Astrocyte (in vitro differentiated cells and primary cell): ENCODE measurements around the gene SLC25A17. TPM values are rescaled to one million over a fixed set of nuclear protein-coding genes. Genes with fewer than 3 reads are reported as not detected.

ENCODE experiments used
- DNase-seq: peaks from one replicate; pipeline ENCODE4 v3.0.0-alpha.2; 2010; ENCODE audit warnings: low read depth
- FAIRE-seq: peaks from 2 replicates; lab custom pipeline; 2011; peaks lifted over from hg19 to GRCh38; lab: Jason Lieb, UNC
- H2AFZ ChIP-seq: 2 replicates; pipeline ENCODE4 v1.6.0; 2012; ENCODE audit warnings: low read depth, low read length, inconsistent platforms
- H3K27ac ChIP-seq: 2 replicates; pipeline ENCODE4 v1.5.1; 2011; ENCODE audit warnings: low read depth, low read length, inconsistent platforms
- H3K27me3 ChIP-seq: 2 replicates; pipeline ENCODE4 v1.6.0; 2011; ENCODE audit warnings: low read length, inconsistent platforms; ENCODE audit not compliant: insufficient read depth
- H3K36me3 ChIP-seq: 2 replicates; pipeline ENCODE4 v1.5.1; 2011; ENCODE audit warnings: low read length, inconsistent platforms; ENCODE audit not compliant: insufficient read depth
- H3K4me1 ChIP-seq: 2 replicates; pipeline ENCODE4 v1.5.1; 2011; ENCODE audit warnings: low read length, inconsistent platforms; ENCODE audit not compliant: insufficient read depth
- H3K4me2 ChIP-seq: 2 replicates; pipeline ENCODE4 v1.6.0; 2012; ENCODE audit warnings: low read length, inconsistent platforms
- H3K4me3 ChIP-seq: 2 replicates; pipeline ENCODE4 v1.5.1; 2011; ENCODE audit warnings: low read depth, mild to moderate bottlenecking, low read length, inconsistent platforms; ENCODE audit not compliant: insufficient read depth
- H3K79me2 ChIP-seq: 2 replicates; pipeline ENCODE4 v1.6.0; 2012; ENCODE audit warnings: mild to moderate bottlenecking, low read length, inconsistent platforms; ENCODE audit not compliant: insufficient read depth
- H3K9ac ChIP-seq: 2 replicates; pipeline ENCODE4 v1.6.0; 2012; ENCODE audit warnings: mild to moderate bottlenecking, low read length, inconsistent platforms
- H3K9me3 ChIP-seq: 2 replicates; pipeline ENCODE4 v1.5.1; 2012; ENCODE audit warnings: low read depth, mild to moderate bottlenecking, low read length, inconsistent platforms; ENCODE audit not compliant: insufficient read depth
- H4K20me1 ChIP-seq: 2 replicates; pipeline ENCODE4 v1.6.0; 2012; ENCODE audit warnings: low read length, inconsistent platforms; ENCODE audit not compliant: insufficient read depth
- H3K27ac Mint-ChIP-seq: one replicate; pipeline ENCODE4 v1.8.0; 2021; ENCODE audit warnings: mild to moderate bottlenecking, mixed read lengths; ENCODE audit not compliant: unreplicated experiment
- H3K27me3 Mint-ChIP-seq: one replicate; pipeline ENCODE4 v1.8.0; 2021; ENCODE audit warnings: low read depth, mixed read lengths; ENCODE audit not compliant: unreplicated experiment
- H3K36me3 Mint-ChIP-seq: one replicate; pipeline ENCODE4 v1.8.0; 2021; ENCODE audit warnings: low read depth, mixed read lengths; ENCODE audit not compliant: unreplicated experiment
- H3K4me1 Mint-ChIP-seq: one replicate; pipeline ENCODE4 v1.8.0; 2021; ENCODE audit warnings: low read depth, mixed read lengths; ENCODE audit not compliant: unreplicated experiment
- H3K4me3 Mint-ChIP-seq: one replicate; pipeline ENCODE4 v1.8.0; 2021; ENCODE audit warnings: mild to moderate bottlenecking, moderate library complexity, mixed read lengths; ENCODE audit not compliant: unreplicated experiment
- H3K9me3 Mint-ChIP-seq: one replicate; pipeline ENCODE4 v1.8.0; 2021; ENCODE audit warnings: mild to moderate bottlenecking, mixed read lengths; ENCODE audit not compliant: unreplicated experiment
- EZH2 ChIP-seq: IDR thresholded peaks from 2 replicates; pipeline ENCODE4 v1.6.1; 2012; ENCODE audit warnings: mild to moderate bottlenecking, low read length, inconsistent platforms; ENCODE audit not compliant: insufficient read depth
- total RNA-seq: library from RNA; stranded (reverse); gene quantifications from 2 replicates; pipeline ENCODE4 v1.2.1, GENCODE V29; 2021
- TF ChIP-seq, protein P1 (sequence below): IDR thresholded peaks from 2 replicates; pipeline ENCODE4 v1.5.1; 2011; ENCODE audit warnings: low read depth, mild to moderate bottlenecking, inconsistent platforms, low read length, moderate library complexity; ENCODE audit not compliant: insufficient read depth

Gene SLC25A17
- total RNA-seq, 1 donor from 2014 or later = 24.8 TPM

DNA sequence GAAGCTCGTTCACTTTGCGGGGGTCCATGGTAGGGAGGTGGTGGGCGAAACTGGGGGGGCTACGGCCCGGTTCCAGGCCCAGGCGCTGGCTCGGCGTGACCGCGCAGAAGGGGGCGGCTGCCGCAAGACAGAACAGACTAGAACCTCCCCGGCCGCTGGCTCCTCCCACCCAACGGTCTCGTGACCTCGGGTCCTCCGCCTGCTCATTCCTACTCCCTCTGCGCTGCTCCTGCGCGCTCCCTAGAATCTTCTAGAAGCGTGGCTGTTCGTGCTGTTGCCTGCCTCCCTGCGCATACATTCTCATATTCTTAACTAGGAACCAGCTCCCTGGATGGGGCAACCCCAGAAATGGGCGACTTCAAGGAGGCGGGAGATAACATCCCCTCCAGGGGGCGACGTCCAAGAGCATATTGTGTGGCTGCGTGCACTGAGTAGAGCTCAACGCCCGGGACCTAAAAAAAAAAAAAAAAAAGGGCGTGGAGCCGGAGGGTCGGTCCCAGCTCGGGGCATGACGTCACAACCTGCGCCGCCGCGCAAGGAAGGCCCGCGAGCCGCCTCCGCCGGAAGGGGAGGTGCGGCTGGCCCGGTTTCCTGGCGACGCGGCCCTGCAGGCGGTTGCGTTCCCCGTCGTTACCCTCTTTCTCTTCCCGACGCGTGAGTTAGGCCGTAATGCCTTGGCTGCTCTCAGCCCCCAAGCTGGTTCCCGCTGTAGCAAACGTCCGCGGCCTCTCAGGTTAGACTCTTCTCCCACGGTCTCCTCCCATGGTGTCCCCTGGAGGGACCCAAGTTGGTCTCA, 37.6 kb upstream of the SLC25A17 start, which contains the start of the genes ST13 and XPNPEP3:
Gene ST13 (minus strand): TSS at position 127 of the 796 bp plus-strand sequence. CDS start 99 bp downstream, at position 28.
Gene XPNPEP3 (plus strand): TSS at position 636 of the 796 bp plus-strand sequence. CDS start 34 bp downstream, at position 670.
- Mint-ChIP-seq H3K9me3 (no peaks in the 10 kb centered on the region), H3K4me3 (peak within 1 kb of the TSS; percentile 99), H3K4me1 (peaks cover 41% of the 10 kb centered on the region), H3K27ac (peak within 1 kb of the TSS; percentile 100), H3K36me3 (peaks cover 4% of the 10 kb centered on the region), H3K27me3 (no peaks in the 10 kb centered on the region)
- Histone ChIP-seq H3K9me3 (no peaks in the 10 kb centered on the region), H3K4me2 (peak within 1 kb of the TSS; percentile 88), H3K9ac (peak within 1 kb of the TSS; percentile 96), H3K79me2 (peaks cover 94% of the 10 kb centered on the region), H2AFZ (peak within 1 kb of the TSS; percentile 88), H3K4me1 (peaks cover 5% of the 10 kb centered on the region), H4K20me1 (peaks cover 39% of the 10 kb centered on the region), H3K27ac (peak within 1 kb of the TSS; percentile 97), H3K36me3 (peaks cover 5% of the 10 kb centered on the region), H3K4me3 (peak within 1 kb of the TSS; percentile 87), H3K27me3 (no peaks in the 10 kb centered on the region)
- peak; percentile 88 for DNase-seq
- no peak for TF ChIP-seq EZH2
- TF ChIP-seq, protein P1, sequence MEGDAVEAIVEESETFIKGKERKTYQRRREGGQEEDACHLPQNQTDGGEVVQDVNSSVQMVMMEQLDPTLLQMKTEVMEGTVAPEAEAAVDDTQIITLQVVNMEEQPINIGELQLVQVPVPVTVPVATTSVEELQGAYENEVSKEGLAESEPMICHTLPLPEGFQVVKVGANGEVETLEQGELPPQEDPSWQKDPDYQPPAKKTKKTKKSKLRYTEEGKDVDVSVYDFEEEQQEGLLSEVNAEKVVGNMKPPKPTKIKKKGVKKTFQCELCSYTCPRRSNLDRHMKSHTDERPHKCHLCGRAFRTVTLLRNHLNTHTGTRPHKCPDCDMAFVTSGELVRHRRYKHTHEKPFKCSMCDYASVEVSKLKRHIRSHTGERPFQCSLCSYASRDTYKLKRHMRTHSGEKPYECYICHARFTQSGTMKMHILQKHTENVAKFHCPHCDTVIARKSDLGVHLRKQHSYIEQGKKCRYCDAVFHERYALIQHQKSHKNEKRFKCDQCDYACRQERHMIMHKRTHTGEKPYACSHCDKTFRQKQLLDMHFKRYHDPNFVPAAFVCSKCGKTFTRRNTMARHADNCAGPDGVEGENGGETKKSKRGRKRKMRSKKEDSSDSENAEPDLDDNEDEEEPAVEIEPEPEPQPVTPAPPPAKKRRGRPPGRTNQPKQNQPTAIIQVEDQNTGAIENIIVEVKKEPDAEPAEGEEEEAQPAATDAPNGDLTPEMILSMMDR = no peak
- FAIRE-seq = no peak

DNA sequence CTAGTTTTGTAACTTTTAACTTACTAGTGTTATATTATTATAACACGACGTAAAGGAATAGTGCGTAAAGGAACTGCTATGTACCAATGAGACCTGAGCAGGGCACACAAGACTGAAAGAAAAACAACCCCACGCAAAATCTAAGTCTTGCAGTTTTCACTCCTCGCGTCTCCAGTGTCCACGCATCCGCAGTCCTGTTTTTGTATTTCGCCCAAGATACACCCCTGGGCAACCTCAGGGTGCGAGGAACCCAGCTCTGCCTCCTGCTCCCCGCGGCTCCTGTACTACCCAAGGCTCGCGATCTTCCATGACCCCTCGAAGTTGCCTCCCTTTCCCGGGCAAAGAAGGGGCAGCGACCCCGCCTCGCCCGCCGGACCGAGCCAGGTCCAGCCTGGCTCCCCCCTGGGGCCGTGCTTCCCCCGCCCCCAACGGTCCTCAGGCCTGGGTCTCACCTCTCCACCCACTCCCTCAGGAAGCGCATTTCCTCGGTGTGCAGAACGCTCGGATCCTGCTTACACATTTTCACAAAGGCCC, 36.9 kb upstream of the SLC25A17 start:
- Histone ChIP-seq H3K27ac (peak overlapping the region; percentile 97), H2AFZ (peak overlapping the region; percentile 88), H3K4me3 (peak overlapping the region; percentile 87), H3K4me1 (peaks cover 5% of the 10 kb centered on the region), H3K36me3 (peaks cover 3% of the 10 kb centered on the region), H3K9me3 (no peaks in the 10 kb centered on the region), H3K4me2 (peak overlapping the region; percentile 88), H3K79me2 (peaks cover 96% of the 10 kb centered on the region), H4K20me1 (peaks cover 45% of the 10 kb centered on the region), H3K27me3 (no peaks in the 10 kb centered on the region), H3K9ac (peak overlapping the region; percentile 96)
- Mint-ChIP-seq H3K27me3 (no peaks in the 10 kb centered on the region), H3K4me1 (peaks cover 39% of the 10 kb centered on the region), H3K27ac (peak overlapping the region; percentile 100), H3K36me3 (peaks cover 3% of the 10 kb centered on the region), H3K9me3 (no peaks in the 10 kb centered on the region), H3K4me3 (peak overlapping the region; percentile 99)
- FAIRE-seq (no peak), DNase-seq (peak; percentile 20)
- TF ChIP-seq, protein P1 = no peak
- no peak for TF ChIP-seq EZH2
